GM18858 (cell line): ENCODE results near the gene ITM2C.

ENCODE experiments used
- ATAC-seq: cut with Tn5 transposase; IDR thresholded peaks from one replicate; pipeline ENCODE4 v1.9.1; 2021; ENCODE audit not compliant: unreplicated experiment

Gene ITM2C

GRCh38 chr2:230891064-230891463 lies 26.3 kb downstream of the ITM2C start:
- no peak for ATAC-seq

GRCh38 chr2:230891509-230891908 lies 26.8 kb downstream of the ITM2C start:
- ATAC-seq: no peak

- ATAC-seq: peak; percentile 56
Observed at GRCh38 chr2:230893338-230893737, 28.6 kb downstream of the ITM2C start.

- peak; percentile 44 for ATAC-seq
Observed at GRCh38 chr2:230893841-230894781, 29.4 kb downstream of the ITM2C start.

- ATAC-seq: no peak
Observed at GRCh38 chr2:230895536-230896345, 31.0 kb downstream of the ITM2C start.

- no peak for ATAC-seq
Observed at GRCh38 chr2:230896346-230897115, 31.8 kb downstream of the ITM2C start.

GRCh38 chr2:230898016-230898712 lies 33.4 kb downstream of the ITM2C start:
- no peak for ATAC-seq

GRCh38 chr2:230898713-230899091 lies 34.0 kb downstream of the ITM2C start:
- no peak for ATAC-seq

- ATAC-seq: no peak
Observed at GRCh38 chr2:230899287-230899686, 34.5 kb downstream of the ITM2C start.

- no peak for ATAC-seq
Observed at GRCh38 chr2:230899786-230900185, 35.0 kb downstream of the ITM2C start.

GRCh38 chr2:230900336-230900995 lies 35.7 kb downstream of the ITM2C start:
- no peak for ATAC-seq

- no peak for ATAC-seq
Observed at GRCh38 chr2:230901006-230901405, 36.3 kb downstream of the ITM2C start.

GRCh38 chr2:230902180-230902899 lies 37.6 kb downstream of the ITM2C start:
- no peak for ATAC-seq

- ATAC-seq: no peak
Observed at GRCh38 chr2:230903231-230904150, 38.7 kb downstream of the ITM2C start.

- ATAC-seq: no peak
Observed at GRCh38 chr2:230904856-230905447, 40.2 kb downstream of the ITM2C start.

GRCh38 chr2:230905448-230906421 lies 41.0 kb downstream of the ITM2C start:
- no peak for ATAC-seq
